Ishikawa (cell line): Measurements from ENCODE around the gene HEY2.

ENCODE experiments used
- CEBPB ChIP-seq: IDR thresholded peaks from 2 replicates; pipeline ENCODE4 v1.6.1; 2012
- CREB1 ChIP-seq: IDR thresholded peaks from 2 replicates; pipeline ENCODE4 v1.6.1; 2012; ENCODE audit warnings: low read depth
- EGR1 ChIP-seq: IDR thresholded peaks from 2 replicates; pipeline ENCODE4 v1.6.1; 2012
- EP300 ChIP-seq: IDR thresholded peaks from 2 replicates; pipeline ENCODE4 v1.6.1; 2012; ENCODE audit warnings: borderline replicate concordance
- FOXM1 ChIP-seq: IDR thresholded peaks from 2 replicates; pipeline ENCODE4 v1.6.1; 2012; ENCODE audit warnings: low read depth, borderline replicate concordance
- NFIC ChIP-seq: IDR thresholded peaks from 2 replicates; pipeline ENCODE4 v1.6.1; 2012
- RAD21 ChIP-seq: IDR thresholded peaks from 2 replicates; pipeline ENCODE4 v1.6.1; 2012; ENCODE audit warnings: low read depth
- TAF1 ChIP-seq: IDR thresholded peaks from 2 replicates; pipeline ENCODE4 v1.6.1; 2012; ENCODE audit warnings: low read depth, mild to moderate bottlenecking
- TCF12 ChIP-seq: IDR thresholded peaks from 2 replicates; pipeline ENCODE4 v1.6.1; 2012; ENCODE audit warnings: low read depth
- TEAD4 ChIP-seq: IDR thresholded peaks from 2 replicates; pipeline ENCODE4 v1.6.1; 2012
- YY1 ChIP-seq: IDR thresholded peaks from 2 replicates; pipeline ENCODE4 v1.6.1; 2012; ENCODE audit warnings: low read depth
- ZBTB7A ChIP-seq: IDR thresholded peaks from 2 replicates; pipeline ENCODE4 v1.6.1; 2012; ENCODE audit warnings: low read depth
- TF ChIP-seq, protein P1 (sequence below): IDR thresholded peaks from 2 replicates; pipeline ENCODE4 v1.6.1; 2012
- TF ChIP-seq, protein P2 (sequence below): IDR thresholded peaks from 2 replicates; pipeline ENCODE4 v1.6.1; 2012; ENCODE audit warnings: low read depth, mild to moderate bottlenecking
- TF ChIP-seq, protein P3 (sequence below): IDR thresholded peaks from 2 replicates; pipeline ENCODE4 v1.6.1; 2012

Gene HEY2

DNA sequence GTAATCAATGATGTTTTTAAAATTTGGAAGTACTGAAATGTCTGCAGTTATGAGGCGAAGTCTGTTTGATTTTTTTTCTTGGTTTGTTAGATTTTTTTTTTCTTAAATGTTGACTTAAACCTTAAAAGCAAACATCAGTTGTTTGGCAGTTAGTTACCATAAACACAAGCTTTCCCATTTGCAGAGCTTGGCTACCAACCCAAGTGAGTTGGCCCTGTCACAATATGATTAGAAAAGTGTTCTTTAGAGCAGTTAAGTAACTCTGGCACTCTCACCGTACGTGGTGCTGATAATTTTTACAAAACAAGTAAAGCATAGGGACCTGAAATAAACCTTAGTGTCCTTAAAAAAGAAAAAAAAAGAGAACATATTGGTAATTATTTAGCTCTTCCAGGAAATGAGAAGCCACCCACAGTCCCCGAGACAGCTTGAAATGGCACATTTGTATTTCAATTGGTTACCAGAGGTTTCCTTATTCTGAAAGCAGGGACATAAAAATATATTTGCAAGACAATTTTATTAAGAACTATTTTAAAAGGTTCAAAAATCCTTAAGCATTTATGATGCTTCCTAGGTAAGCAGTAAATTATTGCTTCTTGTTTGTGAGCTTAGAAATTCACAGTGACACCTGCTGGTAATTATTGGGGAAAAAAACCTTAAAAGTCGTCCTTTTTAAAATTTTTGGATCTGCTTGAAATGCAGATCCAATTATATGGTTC lies 3.9 kb downstream of the HEY2 start:
- peak; percentile 41; the same call in 1 of the 2 replicates for TF ChIP-seq RAD21
- no peak for TF ChIP-seq TAF1
- TF ChIP-seq EGR1, result no peak
- TF ChIP-seq, protein P1, sequence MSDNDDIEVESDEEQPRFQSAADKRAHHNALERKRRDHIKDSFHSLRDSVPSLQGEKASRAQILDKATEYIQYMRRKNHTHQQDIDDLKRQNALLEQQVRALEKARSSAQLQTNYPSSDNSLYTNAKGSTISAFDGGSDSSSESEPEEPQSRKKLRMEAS, result no peak
- TF ChIP-seq CREB1, result no peak
- TF ChIP-seq, protein P2, sequence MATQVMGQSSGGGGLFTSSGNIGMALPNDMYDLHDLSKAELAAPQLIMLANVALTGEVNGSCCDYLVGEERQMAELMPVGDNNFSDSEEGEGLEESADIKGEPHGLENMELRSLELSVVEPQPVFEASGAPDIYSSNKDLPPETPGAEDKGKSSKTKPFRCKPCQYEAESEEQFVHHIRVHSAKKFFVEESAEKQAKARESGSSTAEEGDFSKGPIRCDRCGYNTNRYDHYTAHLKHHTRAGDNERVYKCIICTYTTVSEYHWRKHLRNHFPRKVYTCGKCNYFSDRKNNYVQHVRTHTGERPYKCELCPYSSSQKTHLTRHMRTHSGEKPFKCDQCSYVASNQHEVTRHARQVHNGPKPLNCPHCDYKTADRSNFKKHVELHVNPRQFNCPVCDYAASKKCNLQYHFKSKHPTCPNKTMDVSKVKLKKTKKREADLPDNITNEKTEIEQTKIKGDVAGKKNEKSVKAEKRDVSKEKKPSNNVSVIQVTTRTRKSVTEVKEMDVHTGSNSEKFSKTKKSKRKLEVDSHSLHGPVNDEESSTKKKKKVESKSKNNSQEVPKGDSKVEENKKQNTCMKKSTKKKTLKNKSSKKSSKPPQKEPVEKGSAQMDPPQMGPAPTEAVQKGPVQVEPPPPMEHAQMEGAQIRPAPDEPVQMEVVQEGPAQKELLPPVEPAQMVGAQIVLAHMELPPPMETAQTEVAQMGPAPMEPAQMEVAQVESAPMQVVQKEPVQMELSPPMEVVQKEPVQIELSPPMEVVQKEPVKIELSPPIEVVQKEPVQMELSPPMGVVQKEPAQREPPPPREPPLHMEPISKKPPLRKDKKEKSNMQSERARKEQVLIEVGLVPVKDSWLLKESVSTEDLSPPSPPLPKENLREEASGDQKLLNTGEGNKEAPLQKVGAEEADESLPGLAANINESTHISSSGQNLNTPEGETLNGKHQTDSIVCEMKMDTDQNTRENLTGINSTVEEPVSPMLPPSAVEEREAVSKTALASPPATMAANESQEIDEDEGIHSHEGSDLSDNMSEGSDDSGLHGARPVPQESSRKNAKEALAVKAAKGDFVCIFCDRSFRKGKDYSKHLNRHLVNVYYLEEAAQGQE, result no peak

DNA sequence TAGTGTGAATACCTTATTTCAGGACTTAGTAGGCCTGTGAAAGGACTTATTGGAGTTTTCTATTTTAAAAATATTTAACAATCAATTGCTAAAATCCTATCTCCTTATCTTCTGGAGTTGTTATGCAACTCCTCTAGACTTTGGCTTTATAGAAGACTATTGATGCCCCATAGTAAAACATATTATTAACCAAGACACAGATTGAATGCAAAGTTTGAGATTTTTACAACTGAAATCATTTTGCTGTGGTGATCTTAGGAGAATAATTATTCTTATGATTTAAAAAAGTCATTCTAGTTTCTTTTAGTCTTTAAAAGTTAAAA lies 4.5 kb downstream of the HEY2 start:
- TF ChIP-seq EGR1, result no peak
- TF ChIP-seq TCF12, result no peak
- TF ChIP-seq, protein P3, sequence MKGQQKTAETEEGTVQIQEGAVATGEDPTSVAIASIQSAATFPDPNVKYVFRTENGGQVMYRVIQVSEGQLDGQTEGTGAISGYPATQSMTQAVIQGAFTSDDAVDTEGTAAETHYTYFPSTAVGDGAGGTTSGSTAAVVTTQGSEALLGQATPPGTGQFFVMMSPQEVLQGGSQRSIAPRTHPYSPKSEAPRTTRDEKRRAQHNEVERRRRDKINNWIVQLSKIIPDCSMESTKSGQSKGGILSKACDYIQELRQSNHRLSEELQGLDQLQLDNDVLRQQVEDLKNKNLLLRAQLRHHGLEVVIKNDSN, result no peak
- no peak for TF ChIP-seq NFIC
- no peak for TF ChIP-seq TAF1
- TF ChIP-seq CREB1, result no peak
- no peak for TF ChIP-seq TEAD4
- no peak for TF ChIP-seq EP300
- TF ChIP-seq, protein P1, result no peak
- no peak for TF ChIP-seq ZBTB7A
- TF ChIP-seq RAD21, result no peak
- TF ChIP-seq CEBPB, result no peak
- no peak for TF ChIP-seq FOXM1
- TF ChIP-seq, protein P2, result no peak

DNA sequence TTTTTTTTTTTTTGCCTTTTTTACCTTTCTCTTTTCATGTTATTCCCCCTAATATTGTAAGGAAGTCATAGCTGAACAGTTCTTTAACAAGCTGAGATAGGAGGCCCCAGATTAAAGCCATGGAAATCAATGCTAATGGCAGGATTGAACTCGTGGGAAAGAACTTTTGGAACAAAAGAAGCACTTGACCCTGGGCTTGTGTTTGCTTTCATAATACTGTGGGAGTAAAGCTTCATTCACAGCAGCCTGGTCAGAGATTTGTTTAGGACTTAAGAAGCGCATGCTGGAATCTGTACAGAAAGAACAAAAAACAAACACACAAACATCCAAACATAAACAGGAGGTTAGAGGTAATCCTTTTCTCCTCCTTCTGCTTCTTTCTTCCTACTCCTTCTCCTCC lies 5.1 kb downstream of the HEY2 start:
- TF ChIP-seq, protein P1, result no peak
- TF ChIP-seq TEAD4 (no peak), TAF1 (no peak), YY1 (no peak)

DNA sequence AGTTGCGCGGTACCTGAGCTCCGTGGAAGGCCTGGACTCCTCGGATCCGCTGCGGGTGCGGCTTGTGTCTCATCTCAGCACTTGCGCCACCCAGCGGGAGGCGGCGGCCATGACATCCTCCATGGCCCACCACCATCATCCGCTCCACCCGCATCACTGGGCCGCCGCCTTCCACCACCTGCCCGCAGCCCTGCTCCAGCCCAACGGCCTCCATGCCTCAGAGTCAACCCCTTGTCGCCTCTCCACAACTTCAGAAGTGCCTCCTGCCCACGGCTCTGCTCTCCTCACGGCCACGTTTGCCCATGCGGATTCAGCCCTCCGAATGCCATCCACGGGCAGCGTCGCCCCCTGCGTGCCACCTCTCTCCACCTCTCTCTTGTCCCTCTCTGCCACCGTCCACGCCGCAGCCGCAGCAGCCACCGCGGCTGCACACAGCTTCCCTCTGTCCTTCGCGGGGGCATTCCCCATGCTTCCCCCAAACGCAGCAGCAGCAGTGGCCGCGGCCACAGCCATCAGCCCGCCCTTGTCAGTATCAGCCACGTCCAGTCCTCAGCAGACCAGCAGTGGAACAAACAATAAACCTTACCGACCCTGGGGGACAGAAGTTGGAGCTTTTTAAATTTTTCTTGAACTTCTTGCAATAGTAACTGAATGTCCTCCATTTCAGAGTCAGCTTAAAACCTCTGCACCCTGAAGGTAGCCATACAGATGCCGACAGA lies 9.9 kb downstream of the HEY2 start:
- TF ChIP-seq, protein P3, result no peak
- TF ChIP-seq YY1, result no peak
- TF ChIP-seq, protein P2, result no peak
- no peak for TF ChIP-seq CEBPB
- TF ChIP-seq CREB1, result no peak
- no peak for TF ChIP-seq TEAD4
- no peak for TF ChIP-seq NFIC
- TF ChIP-seq TCF12, result no peak
- no peak for TF ChIP-seq EGR1
- no peak for TF ChIP-seq ZBTB7A
